Gastrocnemius medialis (tissue), 4 donors: ENCODE data around the gene BARX1.

Experiments
- POLR2A ChIP-seq, 2 donors: fragments of 450-650 bp; IDR thresholded peaks; one replicate each; pipeline ENCODE4 v1.6.1; 2017; ENCODE audit warnings: antibody characterized with exemption in 2 of 2, mild to moderate bottlenecking in 2 of 2, moderate library complexity in 2 of 2
- TF ChIP-seq, protein P1 (sequence below), 5 experiments: fragments of 450-650 bp in 3 of 5; fragments of 200-600 bp in 2 of 5; sonication (generic) in 2 of 5; IDR thresholded peaks in 4 of 5; conservative IDR thresholded peaks in 1 of 5; 1 replicate in 4 of 5; 2 replicates in 1 of 5; pipeline ENCODE4 v1.5.1; 2016 to 2019; ENCODE audit warnings: antibody characterized with exemption in 5 of 5, mild to moderate bottlenecking in 3 of 5, moderate library complexity in 3 of 5

- TF ChIP-seq, protein P1, sequence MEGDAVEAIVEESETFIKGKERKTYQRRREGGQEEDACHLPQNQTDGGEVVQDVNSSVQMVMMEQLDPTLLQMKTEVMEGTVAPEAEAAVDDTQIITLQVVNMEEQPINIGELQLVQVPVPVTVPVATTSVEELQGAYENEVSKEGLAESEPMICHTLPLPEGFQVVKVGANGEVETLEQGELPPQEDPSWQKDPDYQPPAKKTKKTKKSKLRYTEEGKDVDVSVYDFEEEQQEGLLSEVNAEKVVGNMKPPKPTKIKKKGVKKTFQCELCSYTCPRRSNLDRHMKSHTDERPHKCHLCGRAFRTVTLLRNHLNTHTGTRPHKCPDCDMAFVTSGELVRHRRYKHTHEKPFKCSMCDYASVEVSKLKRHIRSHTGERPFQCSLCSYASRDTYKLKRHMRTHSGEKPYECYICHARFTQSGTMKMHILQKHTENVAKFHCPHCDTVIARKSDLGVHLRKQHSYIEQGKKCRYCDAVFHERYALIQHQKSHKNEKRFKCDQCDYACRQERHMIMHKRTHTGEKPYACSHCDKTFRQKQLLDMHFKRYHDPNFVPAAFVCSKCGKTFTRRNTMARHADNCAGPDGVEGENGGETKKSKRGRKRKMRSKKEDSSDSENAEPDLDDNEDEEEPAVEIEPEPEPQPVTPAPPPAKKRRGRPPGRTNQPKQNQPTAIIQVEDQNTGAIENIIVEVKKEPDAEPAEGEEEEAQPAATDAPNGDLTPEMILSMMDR (IDR thresholded peaks at IDR 0.05 in 4 of 5, conservative IDR thresholded peaks at IDR 0.05 in 1 of 5) = no peak
- no peak for TF ChIP-seq POLR2A (IDR thresholded peaks at IDR 0.05)
These were observed 39.0 kb upstream of the BARX1 start for GRCh38 chr9:93994132-93994531.
